ENCODE measurements around the gene SLC12A1.
"Not testable (repeated sequence)": the region's sequence is repeated elsewhere in the genome, so short reads cannot be mapped to it uniquely, and the experiment has no call there.

The SLC12A1 gene

GRCh38 chr15:48309740-48310139 lies 103.6 kb downstream of the SLC12A1 start:
- no peak for DNase-seq (ENCODE audit: low read depth)

DNA sequence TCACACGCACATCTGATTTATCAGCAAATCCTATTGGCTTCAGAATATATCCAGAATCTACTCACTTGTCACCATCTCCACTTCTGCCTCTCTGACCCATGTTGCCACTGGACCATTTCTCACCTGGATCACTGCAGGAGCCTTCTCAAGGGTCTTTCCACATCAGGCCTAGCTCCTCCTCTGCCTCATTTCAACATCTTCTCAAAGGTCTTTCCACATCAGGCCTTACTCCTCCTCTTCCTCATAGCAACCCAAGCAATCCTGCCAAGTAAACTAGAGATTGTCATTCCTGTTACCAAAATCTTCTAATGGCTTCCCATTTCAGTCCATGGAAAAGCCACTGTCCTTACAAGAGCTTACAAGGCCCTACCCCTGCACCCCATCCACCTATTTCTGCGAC lies 107.1 kb downstream of the SLC12A1 start:
- DNase-seq (ENCODE audit: low read depth), result no peak

DNA sequence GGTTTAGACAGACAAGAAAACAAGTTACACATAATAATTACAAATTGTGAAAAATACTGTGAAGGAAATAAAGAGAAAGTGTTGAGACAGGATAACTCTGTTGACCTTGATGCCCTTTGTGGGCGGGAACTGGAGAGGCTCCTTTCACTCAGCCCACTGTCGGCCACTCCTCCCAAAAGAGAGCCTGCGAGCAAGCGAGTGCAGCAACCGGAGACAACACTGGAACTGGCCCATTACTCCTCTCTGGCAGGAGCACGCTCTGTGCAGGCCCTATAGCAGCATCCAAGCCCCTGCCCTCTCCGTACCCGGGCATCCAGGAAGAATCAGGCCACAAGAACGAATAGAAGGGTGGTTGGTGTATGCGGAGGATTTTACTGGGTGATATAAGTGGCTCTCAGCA lies 108.9 kb downstream of the SLC12A1 start:
- no peak for DNase-seq (ENCODE audit: low read depth)

- no peak for DNase-seq (ENCODE audit: low read depth)
Observed at GRCh38 chr15:48317221-48317620, 111.1 kb downstream of the SLC12A1 start.

GRCh38 chr15:48318131-48318530 lies 112.0 kb downstream of the SLC12A1 start:
- DNase-seq (ENCODE audit: low read depth), result no peak

DNA sequence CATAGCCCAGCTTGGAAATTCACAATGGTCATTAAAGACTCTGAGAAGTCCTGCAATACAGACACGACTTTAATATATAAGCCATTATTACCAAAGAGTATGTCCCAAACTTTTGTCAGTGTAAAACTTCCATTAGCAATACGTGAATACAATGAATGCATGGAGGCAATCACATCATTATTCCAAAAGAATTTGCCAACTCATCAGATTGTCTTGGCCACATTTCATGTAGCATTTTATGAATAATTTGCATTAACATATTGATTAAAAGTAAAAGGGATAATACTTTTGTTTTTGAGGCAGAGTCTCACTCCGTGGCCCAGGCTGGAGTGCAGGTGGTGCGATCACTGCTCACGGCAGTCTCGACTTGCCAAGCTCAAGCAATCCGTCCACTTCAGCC lies 117.2 kb downstream of the SLC12A1 start:
- no peak for DNase-seq (ENCODE audit: low read depth)

GRCh38 chr15:48324949-48325348 lies 118.8 kb downstream of the SLC12A1 start:
- no peak for DNase-seq (ENCODE audit: low read depth)

GRCh38 chr15:48325400-48325799 lies 119.3 kb downstream of the SLC12A1 start:
- DNase-seq (ENCODE audit: low read depth), result no peak

DNA sequence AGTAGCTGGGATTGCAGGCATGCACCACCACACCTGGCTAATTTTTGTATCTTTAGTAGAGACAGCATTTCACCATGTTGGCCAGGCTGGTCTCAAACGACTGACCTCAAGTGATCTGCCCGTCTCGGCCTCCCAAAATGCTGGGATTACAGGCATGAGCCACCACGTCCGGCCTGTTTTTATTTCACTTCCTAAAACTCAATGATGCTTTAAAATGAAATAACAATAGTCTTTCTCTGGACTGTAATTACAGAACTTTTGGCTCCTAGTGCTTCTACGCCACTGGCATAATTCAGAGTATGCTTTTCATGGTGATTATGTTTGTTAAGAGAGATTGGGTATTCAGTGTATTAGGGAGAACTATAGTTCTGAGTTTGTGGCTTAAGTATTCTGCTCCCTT lies 120.1 kb downstream of the SLC12A1 start:
- not testable (repeated sequence) for DNase-seq (ENCODE audit: low read depth)

GRCh38 chr15:48330105-48330785 lies 124.1 kb downstream of the SLC12A1 start:
- DNase-seq (ENCODE audit: low read depth), result peak; percentile 37

GRCh38 chr15:48330855-48331795 lies 125.0 kb downstream of the SLC12A1 start, which contains the start of gene DUT:
TSS of gene DUT (plus strand) at chr15:48331429. CDS start at chr15:48331516, 87 bp downstream.
- DNase-seq (ENCODE audit: low read depth), result peak; percentile 83

GRCh38 chr15:48331796-48332641 lies 125.9 kb downstream of the SLC12A1 start:
- DNase-seq (ENCODE audit: low read depth), result peak; percentile 40

DNA sequence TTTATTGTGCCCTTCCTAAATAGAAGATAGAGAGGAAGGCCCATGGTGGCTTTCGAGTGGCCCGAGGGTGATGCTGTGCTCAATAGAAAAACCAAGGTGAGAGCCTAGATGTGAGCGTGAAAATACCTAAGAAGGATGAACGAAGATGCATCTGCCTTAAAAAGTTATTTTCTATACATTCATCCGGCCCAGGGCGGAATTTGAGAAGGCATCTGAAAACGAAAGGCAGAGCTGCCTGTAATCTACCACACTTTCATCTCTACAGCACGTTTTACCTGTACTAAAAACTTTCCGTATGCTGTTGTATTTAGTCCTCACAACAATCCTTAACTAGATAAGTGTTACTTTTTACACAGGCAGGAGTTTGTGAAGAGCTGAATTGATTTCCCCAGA lies 126.5 kb downstream of the SLC12A1 start:
- DNase-seq (ENCODE audit: low read depth), result no peak

- DNase-seq (ENCODE audit: low read depth), result no peak
Observed at GRCh38 chr15:48333540-48333939, 127.4 kb downstream of the SLC12A1 start.

DNA sequence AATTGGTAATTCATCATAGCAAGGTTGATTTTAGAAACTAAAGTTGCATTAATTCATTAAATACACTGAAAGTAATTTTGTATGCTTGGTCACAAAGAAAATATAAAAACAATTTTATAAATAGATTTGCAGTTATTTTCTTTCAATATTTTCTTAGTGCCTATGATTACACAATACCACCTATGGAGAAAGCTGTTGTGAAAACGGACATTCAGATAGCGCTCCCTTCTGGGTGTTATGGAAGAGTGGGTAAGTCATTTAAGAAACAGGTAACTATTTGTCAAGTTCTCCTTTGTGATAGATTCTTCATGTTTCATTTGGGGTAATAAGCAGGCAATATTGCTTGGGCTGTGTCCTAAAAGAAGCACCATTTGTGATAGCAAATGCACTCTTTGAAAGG lies 128.2 kb downstream of the SLC12A1 start:
- peak; percentile 2 for DNase-seq (ENCODE audit: low read depth)

DNA sequence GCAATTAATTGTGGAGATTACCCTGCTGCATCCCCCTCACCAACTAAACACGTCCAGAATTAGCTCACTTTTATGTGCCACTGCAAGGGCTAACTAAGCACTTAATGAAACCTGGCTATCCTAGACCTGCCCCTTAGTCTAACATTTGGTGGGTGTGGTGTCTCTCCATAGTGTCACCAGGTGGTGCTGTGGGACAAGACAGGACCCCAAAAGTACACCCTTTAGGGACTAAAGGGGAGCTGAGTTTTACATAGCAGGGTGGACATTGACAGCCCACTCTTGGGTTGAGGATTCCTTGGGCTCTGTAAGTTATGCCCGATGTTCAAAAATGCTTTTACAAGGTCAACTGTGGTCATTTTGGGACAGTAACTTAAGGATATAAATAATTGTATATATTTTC lies 130.8 kb downstream of the SLC12A1 start:
- DNase-seq (ENCODE audit: low read depth), result peak; percentile 4

DNA sequence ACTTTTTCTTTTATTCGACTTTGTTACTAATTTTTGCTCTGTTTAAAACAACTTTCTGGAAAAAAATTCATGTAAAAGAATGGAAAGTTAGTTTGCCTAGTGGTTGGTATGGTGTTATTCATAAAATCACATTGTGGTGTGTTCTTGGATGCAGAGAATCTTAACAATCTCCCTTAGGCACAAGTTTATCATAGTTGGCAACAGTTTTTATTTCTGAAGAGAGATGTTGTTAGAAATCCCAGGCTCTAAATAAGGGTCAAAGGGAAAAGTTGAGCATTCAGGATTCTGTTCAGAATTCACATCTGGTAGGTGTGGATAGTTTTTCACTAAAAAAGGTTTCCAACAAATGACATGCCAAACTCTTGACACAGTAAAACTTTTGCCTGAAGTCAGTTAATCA lies 131.5 kb downstream of the SLC12A1 start:
- no peak for DNase-seq (ENCODE audit: low read depth)

- no peak for DNase-seq (ENCODE audit: low read depth)
Observed at GRCh38 chr15:48340111-48340510, 134.0 kb downstream of the SLC12A1 start.

- DNase-seq (ENCODE audit: low read depth), result no peak
Observed at GRCh38 chr15:48343865-48344264, 137.8 kb downstream of the SLC12A1 start.

GRCh38 chr15:48345516-48345915 lies 139.4 kb downstream of the SLC12A1 start:
- DNase-seq (ENCODE audit: low read depth), result no peak

DNA sequence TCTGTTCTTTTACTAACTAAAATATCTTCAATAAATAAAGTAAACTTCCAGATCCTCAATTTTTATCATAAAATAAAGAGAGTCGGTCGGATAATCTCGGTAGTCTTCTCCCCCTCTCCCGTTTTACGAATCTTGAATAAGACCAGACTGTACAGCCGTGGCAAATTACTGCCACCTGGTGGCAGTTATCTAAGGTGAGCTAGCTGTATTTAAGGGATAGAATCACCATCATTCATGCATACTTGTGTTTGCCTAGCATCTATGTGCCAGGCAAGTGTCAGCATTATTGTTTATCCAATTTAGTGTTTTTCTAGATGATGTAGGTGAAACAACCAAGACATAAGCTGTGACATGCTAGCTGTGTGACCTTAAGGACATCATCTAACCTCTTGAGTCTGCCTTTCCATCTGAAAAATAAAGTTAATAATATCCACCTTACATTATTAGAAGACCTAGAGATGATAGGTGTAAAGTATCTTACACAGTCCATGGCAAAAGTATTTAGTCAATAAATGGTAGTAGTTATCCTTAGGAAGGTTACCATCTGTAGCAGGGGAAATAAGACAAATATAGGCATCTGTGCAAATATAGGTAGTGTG lies 146.5 kb downstream of the SLC12A1 start:
- DNase-seq (ENCODE audit: low read depth), result peak; percentile 71

Measured in iris pigment epithelial cell (primary cell).